NCI-H2227 (cell line): Measurements from ENCODE around the gene GTF2F2.

ENCODE experiments used
- DNase-seq: peaks from one replicate; lab custom pipeline; 2025; ENCODE audit not compliant: unreplicated experiment; lab: John Stamatoyannopoulos, UW

GTF2F2 gene

DNA sequence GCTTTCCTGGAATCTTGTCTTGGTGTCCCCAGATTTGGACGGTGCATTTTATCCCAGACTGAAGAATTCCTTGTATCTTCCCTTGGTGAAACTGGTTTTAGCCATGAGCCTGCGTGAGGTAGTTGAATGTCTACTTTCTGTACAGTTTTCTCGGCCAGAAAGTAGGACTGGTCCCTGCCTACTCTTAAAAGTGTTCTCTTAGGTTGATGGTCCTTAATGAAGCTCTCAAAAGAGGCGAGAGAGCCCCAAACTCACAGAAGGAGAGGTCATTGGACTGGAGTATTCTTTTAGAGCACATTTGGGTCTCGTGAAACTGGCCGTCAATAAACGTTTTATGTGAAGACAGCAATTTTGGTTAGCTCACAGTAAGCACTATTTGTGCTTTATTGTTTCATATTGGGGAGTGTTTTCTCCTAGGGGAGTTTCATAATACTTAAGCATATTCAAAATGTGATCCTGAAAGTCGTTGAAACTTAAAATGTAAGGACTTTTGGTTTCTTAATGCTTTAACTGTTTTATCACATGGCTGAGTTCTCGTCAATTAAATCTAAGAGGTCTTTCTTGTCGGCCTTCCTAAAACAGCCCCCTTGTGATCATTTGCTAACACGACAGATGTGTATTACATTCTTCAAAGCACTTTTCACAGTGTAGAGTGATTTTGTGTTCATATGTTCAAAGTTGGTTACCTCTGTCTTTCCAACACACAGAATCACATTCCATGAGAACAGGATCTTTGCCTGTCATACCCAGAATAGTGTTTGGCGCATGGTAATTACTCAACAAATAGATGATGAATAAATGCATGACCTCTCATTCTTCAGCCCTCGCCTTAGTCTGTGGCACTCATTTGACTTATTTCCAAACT is 889 bp downstream of the GTF2F2 start:
- no peak for DNase-seq

DNA sequence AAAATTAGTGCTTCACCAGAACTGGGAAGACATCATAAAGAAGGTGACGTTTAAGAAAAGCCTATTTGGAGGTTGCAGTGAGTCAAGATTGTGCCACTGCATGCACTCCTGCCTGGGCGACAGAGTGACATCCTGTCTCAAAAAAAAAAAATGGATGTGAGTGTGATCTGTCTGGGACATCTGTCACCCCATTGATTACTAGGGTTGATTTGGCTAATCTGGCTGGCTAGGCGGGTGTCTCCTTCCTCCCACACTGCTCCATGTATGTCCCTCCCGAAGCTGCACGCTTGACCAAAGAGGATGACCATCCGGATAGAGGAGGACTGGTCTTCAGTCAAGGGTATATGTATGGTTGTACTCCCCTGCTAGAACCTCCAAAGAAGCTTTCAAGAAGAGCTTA is 2.6 kb downstream of the GTF2F2 start:
- DNase-seq = no peak

DNA sequence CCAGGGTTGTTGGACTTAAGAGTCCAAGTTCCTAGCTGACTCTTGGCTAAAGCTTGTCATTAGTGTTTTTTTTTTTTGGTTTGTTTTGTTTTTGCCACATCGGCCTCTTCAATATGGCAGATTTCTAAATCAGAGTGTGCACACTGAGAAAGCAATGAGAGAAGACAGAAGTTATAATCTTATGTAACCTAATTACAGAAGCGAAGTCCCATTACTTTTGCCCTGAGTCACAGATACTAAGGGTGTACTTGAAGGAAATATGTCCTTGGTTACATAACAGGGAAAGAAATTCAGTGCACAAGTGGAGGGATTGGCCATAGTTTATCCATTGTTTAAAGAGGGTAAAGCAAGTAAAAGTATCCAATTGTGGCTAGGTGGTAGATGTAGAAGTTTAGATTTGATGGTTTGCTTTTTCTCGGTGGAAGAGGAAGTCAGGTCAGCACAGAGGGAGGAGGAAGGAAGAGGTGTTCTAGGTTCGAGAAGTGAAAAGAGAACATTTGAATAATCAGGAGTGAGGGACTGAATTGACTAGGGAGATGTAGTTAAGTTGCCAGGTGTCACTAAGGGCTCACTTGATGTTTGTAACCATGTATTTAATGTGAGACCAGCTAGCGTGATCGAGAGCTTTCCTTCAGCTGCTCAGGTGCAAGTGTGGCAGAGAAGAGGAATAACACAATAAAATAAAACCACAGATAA is 12.2 kb downstream of the GTF2F2 start:
- no peak for DNase-seq

DNA sequence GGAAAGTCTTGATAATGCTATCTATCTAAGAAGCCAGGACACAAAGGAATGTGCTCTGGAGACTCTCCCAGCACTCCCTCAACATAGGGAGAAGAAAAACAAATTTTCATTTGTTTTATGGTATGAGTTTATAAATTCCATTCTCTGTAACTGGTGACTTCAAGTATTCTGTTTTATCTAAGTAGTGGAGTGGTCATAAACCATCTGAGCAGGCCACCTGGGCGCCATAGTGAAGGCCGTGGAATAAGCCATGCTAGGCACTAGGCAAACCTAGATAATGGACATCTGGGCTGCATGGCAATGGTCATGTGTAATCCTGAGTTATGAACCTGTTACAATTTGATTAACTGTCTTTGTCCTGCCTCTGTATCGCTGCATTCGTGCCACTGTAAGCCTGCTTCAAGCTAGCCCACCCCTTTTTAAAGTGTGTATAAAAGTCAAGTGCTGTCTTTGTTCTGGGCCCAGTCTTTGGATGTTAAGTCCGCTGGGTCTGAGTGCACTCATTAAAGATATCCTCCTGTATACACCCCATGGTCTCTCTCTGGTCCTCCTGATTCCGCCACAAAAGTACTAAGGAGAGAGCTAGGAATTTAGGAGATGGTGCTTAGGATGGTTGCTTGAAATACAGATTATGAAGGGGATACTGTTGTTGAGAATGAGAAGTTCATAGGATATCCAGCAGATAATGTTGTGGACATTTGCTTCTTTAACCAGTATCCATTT is 13.2 kb downstream of the GTF2F2 start:
- DNase-seq = peak; percentile 1

DNA sequence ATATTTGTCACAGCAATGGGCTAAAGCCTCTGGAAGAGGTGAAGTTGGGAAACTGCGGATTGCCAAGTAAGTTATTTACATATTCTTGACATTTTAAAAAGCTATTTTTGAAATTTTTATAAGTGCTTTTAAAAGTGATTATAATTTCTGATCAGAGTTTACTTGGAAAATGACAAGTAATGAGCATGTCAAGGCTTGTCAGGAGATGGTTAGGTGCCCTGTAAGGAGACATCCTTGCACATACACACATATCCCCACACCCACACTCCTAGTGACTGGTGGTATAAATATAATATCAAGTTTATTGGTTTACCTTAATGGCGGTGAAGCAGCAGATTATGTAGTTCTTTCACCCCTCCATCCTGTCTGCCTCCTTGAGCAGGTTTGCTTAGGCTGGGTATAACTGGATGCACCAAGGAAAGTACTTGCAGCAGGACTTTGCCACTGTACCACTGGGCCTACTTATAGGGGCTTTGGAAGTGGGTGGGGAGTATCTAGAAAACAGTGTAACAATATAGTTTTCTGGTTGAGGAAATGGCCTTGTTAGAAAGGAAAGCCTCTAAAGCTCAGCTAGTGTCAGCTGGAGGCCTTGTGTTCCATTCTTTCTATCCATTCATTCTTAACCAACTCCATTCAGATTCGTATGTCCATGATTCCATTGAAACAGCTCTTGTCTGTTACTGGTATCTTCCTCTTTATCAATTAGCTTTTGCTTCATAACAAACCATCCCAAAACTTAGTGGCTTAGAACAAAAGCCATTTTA is 16.6 kb downstream of the GTF2F2 start:
- DNase-seq = no peak

DNA sequence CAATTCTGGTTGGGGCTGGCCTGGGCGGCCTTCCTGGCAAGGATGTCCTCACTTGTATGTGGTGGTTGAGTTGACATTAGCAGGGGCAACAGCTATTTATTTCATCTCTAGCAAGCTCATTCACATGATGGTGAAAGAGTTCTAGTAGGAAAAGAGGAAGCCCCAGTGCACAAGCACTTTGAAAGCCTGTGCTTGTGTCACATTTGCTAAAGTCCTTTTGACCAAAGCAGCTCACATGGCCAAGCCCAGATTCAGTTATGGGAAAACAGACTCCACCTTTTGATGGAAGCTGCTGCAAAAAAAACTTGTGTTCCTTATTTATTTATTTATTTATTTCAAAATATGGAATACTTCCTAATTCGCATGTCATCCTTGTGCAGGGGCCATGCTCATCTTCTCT is 17.2 kb downstream of the GTF2F2 start:
- no peak for DNase-seq

DNA sequence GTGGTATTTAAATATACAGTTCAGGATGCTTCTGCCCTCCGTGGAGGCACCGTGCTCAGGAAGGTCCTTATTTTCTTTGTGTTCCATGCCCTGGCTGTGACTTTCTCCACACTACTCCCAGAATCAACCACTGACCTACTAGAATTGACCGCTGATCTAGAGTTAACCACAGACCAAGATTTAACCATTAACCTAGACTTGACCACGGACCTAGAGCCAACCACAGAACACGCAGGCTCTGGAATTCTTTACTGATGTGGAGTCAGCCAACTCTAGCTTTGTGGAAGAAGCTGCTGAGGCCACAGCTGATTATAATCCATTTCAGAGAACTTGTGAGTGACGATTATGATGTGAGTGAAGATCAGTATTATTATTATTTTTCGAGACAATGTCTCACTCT is 18.0 kb downstream of the GTF2F2 start:
- no peak for DNase-seq

DNA sequence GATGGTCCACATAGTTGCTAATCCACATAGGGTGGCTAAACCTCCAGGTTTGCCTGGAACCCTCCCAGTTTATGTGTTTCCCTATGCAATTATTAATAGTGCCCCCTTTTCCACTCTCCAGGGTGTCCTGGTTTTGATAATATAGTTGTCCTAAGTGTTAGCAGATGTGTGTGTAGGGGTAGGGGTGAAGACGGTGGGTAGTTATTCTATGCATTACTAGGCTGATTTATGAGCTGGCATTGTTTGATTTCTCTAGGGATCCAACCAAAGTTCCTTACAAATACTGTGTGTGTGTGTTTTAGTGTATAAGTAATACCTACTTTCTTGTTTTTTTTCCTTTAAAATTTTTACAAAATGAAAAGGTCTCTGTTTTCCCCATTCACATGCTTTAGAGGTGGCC is 21.1 kb downstream of the GTF2F2 start:
- DNase-seq = no peak

DNA sequence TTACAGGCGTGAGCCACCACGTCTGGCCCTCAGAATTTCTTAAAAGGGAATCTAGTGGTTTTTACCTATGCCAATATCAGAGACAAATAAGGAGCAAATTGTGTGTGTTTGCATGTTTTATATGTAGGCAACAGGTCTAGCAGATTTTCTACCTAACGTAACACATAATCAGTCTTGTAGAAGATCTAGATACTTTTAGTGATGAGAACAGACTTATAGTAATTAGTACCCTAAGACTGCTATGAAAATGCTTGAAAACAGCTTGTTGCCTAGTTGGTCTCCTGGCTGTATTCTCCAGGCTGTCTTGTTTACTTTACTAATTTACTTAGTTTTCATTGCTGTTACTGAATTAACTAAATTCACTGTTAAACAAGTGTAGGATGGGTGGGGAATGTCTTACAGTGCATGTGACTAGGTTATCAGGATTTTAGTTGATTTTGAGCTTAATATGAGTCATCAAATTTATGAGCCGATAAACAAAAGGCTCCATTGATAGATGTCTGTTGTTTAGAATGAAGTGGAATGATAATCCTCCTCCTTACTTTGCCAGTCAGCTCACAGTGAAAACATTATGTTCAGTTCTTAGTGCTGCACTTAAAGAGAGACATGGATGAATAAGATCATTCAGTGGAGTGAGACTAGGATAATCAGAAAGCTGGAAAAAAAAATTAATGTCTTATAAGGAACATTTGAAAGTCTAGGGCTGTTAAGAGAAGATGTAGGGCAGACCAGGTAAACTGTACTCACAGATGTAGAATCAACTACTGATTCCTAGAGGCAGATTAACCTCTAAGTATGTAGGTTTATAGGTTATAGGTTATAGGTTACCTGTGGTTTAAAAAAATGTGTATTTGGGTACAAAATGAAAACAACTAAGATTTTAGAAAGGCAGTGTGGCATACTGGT is 22.4 kb downstream of the GTF2F2 start:
- no peak for DNase-seq

DNA sequence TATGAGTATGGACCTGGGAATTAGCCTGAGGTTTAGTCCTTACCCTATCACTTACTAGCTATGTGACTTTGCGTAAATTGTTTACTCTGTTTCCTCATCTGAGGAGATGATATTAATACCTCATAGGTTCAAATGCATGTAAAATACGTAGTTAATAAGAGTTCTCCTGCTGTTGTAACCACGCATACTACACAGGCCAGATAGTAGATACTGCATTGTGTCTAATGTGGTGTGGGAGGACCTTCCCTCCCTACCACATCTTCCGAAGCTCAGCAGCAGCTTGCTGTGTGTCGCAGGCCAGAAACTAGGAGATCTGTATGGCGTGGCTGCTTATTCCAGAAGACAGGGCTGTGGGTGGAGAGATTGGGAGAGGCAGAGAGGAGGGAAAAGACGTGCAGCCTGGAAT is 23.0 kb downstream of the GTF2F2 start:
- no peak for DNase-seq

DNA sequence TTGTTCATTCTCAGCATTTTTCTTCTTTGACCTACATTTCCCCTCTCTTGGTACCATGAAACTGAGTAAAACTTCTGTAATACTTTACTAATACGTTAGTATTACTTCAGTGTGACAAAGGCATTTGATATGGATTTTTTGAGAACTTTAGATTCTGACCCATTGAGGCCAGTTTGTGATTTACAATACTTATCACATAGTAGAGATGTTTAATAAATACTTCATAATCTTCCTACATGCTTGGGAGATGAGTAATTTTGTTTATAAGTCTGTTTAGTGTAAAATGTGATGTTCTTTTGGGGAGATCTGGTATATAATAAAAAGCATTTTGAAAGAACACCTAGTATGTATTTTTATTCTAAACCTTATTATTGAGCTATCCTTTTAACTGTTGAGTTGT is 29.7 kb downstream of the GTF2F2 start:
- DNase-seq = no peak

DNA sequence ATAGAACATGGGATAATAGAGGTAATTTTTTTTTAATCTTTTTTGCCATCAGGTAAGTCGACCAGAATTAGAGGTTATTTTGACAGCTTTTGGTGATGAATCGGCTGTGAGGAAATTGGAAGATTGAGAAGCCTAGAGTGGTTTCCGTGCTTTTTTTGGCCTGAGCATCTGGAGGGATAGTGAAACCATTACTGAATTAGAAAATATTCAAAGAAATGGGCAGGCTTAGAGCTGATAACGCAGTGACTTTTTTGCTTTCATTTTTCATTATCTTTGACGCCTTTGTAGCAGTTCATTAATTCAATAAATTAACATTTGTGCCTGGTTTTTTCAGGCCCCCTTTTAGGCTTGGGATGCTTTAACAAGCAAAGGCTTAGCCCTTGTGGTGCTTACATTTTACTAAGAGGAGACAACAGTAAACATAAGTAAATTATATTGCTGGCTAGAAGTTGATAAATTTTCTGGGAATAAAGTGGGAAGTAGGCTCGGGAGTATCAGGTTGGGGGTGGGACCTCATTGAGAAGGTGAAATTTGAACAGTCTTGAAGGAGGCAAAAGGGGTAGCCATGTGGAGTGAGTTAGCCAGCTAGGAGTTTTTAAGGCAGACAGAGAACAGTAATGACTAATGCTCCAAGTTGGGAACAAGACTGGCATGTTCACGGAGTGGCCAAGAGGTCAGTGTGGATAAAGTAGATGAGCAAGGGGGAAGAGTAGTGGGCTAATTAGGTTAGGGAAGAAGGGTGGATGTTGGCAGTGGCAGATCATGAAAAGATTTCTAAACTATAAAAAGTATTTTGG is 36.5 kb downstream of the GTF2F2 start:
- DNase-seq = no peak

DNA sequence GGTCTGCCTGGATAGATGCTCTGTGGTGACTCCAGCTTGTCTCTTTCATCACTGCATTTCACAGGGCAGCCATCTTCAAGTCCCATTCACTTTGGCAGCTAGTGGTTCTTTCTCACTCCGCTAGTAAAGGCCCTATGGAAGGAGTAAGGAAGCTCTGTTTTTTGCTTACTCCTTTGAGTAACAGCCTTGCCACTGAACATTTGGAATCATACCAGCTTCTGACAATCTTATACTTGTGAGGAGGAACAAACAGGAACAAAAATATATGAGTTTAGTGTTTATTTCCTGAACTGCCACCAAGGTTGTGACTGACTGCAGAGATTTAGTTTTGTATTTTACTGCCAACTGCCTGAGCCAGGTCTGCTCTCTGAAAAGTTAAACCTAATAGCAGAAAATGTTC is 41.9 kb downstream of the GTF2F2 start:
- DNase-seq = no peak

DNA sequence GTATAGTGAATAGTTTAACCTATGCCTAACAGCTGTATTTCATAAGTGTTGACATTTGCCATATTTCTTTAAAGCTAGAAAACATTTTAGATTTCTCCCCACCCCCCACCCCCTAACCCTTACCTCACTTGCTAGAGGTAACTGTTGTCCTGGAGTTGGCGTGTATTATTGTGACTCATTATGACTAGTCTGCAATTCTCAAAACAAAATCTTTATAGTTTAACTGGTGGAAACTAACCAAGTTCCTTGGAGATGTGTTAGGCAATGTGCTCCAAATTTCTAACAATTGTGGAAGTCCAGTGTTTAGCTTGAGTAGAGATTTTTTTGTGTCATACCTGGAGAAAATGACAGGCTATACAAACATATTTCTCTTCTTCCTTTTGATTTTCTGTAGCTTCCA is 42.5 kb downstream of the GTF2F2 start:
- no peak for DNase-seq

DNA sequence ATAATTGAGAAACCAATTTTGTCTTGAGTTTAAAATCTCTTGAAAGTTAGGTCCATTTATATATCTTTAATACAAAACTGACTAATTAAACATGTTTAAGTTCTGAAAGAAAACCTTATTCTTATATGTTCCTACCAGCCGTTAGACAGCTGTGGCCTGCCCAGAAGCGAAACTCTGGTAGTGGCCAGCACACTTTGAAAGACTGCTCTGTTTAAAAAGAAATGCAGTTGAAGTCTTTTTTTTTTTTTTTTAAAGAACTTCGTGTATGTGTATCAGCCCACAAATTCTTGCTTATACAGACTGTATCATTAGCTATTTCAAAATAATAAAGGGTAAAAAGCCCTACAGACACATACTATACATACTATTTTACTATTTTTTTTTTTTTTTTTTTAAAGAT is 46.5 kb downstream of the GTF2F2 start:
- DNase-seq = no peak

DNA sequence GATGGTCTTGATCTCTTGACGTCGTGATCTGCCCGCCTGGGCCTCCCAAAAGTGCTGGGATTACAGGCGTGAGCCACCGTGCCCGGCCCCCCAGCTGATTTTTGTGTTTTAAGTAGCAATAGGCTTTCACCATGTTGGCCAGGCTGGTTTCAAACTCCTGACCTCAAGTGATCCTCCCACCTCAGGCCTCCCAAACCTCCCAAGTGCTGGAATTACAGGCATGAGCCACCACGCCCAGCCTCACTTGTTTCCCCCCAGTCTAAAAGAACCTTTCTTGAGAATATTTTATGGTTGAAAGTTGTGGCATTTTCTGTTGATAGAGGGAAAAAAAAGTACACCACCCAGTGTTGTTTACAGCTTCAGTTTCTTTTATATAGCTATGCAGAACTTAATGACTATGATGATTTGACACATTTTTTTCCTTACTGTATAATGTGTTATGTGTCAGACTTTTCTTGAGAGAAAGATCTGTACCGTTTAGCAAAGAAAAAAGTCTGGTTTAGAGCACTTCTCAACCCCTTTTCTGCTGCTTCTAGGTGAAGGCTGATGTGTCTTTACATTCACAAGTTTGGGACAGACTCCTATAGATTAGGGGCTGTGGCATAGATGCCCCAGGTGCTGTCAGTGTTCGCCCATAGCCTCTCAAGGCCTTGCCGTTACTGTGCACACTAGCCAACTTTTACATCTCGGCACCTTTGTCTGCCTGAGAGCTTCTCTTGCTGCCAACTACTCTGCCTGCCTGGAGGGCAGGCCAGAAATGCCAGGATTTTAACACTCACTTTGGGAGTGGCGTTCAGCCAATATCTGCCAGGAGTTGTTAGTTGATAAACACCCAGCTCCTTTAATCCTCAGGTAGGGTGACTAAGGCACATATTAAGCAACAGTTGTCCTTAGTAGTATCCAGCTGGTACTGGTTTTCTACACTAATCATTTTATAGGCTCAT is 47.6 kb downstream of the GTF2F2 start:
- no peak for DNase-seq

DNA sequence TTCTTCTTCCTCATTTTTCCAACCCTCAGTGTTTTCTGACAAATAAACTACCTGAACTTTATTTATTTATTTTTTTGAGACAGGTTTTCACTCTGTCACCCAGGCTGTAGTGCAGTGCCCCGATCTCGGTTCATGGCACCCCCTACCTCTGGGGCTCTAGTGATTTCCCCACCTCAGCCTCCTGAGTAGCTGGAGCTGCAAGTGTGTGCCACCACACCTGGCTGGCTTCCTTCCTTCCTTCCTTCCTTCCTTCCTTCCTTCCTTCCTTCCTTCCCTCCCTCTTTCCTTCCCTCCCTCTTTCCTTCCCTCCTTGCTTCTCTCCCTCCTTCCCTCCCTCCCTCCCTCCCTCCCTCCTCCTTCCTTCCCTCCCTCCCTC is 48.2 kb downstream of the GTF2F2 start:
- DNase-seq = no peak

DNA sequence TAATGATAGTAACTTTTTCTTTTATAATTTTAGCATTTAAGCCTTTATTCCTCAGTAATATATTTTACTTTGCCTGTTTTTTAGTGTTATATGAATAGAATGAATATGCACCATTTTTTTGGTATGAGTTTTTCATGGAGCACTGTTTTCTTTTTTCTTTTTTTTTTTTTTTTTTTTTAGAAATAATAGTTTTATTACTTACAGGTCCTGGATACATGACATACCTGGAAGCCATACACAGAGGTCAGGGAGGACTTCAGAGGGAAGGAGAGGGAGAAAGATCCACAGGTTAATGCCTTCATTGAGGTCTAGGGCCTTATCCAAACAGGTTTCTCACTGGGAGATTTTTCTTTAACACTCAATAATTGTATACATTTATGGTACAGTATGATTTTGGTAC is 54.2 kb downstream of the GTF2F2 start:
- no peak for DNase-seq
